ENCODE results near the gene IFI27. TPM values are rescaled to one million over a fixed set of nuclear protein-coding genes. Genes with fewer than 3 reads are reported as not detected.

The IFI27 gene
- polyA plus RNA-seq, 2 of the 4 experiments (the other 2 are of a cell fraction) = 0.76 to 2.2 TPM

GRCh38 chr14:94157197-94157596, 46.7 kb downstream of the IFI27 start:
- ChIA-PET POLR2A (no interaction called here), CTCF (interaction anchor here (1.0 to 2.3 kb wide), 3 partner anchors 11 to 21 kb away, joined by 3 to 6 read pairs (median 5); no protein-coding TSS in a partner anchor)
- Histone ChIP-seq H3K27ac (no peak overlapping the region), H3K9me3 (peaks cover 7% of the 10 kb centered on the region; the same call in 2 of the 3 replicates), H3K4me2 (no peak overlapping the region), H3K4me3 (no peak overlapping the region), H3K4me1 (no peaks in the 10 kb centered on the region)
- TF ChIP-seq CEBPB (IDR thresholded peaks at IDR 0.05) = no peak
- no peak for TF ChIP-seq TFCP2L1 (CRISPR knock-in tag; IDR thresholded peaks at IDR 0.05)
- TF ChIP-seq HES2 (IDR thresholded peaks at IDR 0.05) = no peak
- TF ChIP-seq HOXA7 (CRISPR knock-in tag; IDR thresholded peaks at IDR 0.05) = no peak
- TF ChIP-seq JUN (IDR thresholded peaks at IDR 0.05) = no peak
- no peak for TF ChIP-seq HOXB13 (CRISPR knock-in tag; IDR thresholded peaks at IDR 0.05; ENCODE audit: low read depth)
- TF ChIP-seq ATOH8 (CRISPR knock-in tag; IDR thresholded peaks at IDR 0.05; ENCODE audit: low read depth) = no peak
- no peak for TF ChIP-seq CTCF (IDR thresholded peaks at IDR 0.05)
- TF ChIP-seq SMC3 (IDR thresholded peaks at IDR 0.05) = no peak
- no peak for TF ChIP-seq ZNF302 (CRISPR knock-in tag; IDR thresholded peaks at IDR 0.05)
- TF ChIP-seq FOXS1 (CRISPR knock-in tag; IDR thresholded peaks at IDR 0.05) = no peak
- TF ChIP-seq BCL3 (IDR thresholded peaks at IDR 0.05) = no peak
- ATAC-seq (no peak), FAIRE-seq (no peak), DNase-seq (ENCODE audit: low read depth in 1 of 2, low spot score in 1 of 2) (no peak)

GRCh38 chr14:94158239-94158883, 47.8 kb downstream of the IFI27 start:
- CTCF ChIA-PET = interaction anchor here (0.5 to 2.3 kb wide), 5 partner anchors 10 to 22 kb away, joined by 3 to 6 read pairs (median 4); no protein-coding TSS in a partner anchor
- H3K4me1 ChIP-seq = no peaks in the 10 kb centered on the region
- ATAC-seq (no peak), DNase-seq (ENCODE audit: low read depth in 1 of 2, low spot score in 1 of 2) (no peak), FAIRE-seq (no peak)
- H3K9me3 ChIP-seq = peaks cover 7% of the 10 kb centered on the region; the same call in 2 of the 3 replicates
- no peak overlapping the region for H3K4me2 ChIP-seq
- no peak overlapping the region for H3K27ac ChIP-seq
- POLR2A ChIA-PET = no interaction called here
- H3K4me3 ChIP-seq = no peak overlapping the region
- no peak for TF ChIP-seq CHD4 (IDR thresholded peaks at IDR 0.05; ENCODE audit: borderline replicate concordance)
- no peak for TF ChIP-seq TFCP2L1 (CRISPR knock-in tag; IDR thresholded peaks at IDR 0.05)
- TF ChIP-seq NFE2L2 (conservative IDR thresholded peaks at IDR 0.05; ENCODE audit: low read length) = no peak
- no peak for TF ChIP-seq ATOH8 (CRISPR knock-in tag; IDR thresholded peaks at IDR 0.05; ENCODE audit: low read depth)
- no peak for TF ChIP-seq JUN (IDR thresholded peaks at IDR 0.05)
- TF ChIP-seq CEBPB (IDR thresholded peaks at IDR 0.05) = no peak
- TF ChIP-seq MAFK (IDR thresholded peaks at IDR 0.05; ENCODE audit: partially characterized antibody) = no peak
- no peak for TF ChIP-seq HES2 (IDR thresholded peaks at IDR 0.05)
- TF ChIP-seq EHMT2 (IDR thresholded peaks at IDR 0.05; ENCODE audit: low read depth) = no peak
- TF ChIP-seq PHF8 (IDR thresholded peaks at IDR 0.05; ENCODE audit: borderline replicate concordance, low read depth) = no peak
- TF ChIP-seq RCOR1 (IDR thresholded peaks at IDR 0.05; ENCODE audit: low read depth, low read length) = no peak
- WGBS (ENCODE audit: missing lambda C conversion rate) = 19% methylated on average over 10 of the region's 10 CpGs

Data from A549 (cell line).